IMR-90 (cell line): ENCODE results near the gene ANKLE2. TPM values are rescaled to one million over a fixed set of nuclear protein-coding genes. Genes with fewer than 3 reads are reported as not detected.

Experiments used
- ATAC-seq: fragments of 200-7000 bp; cut with Tn5 transposase; 2 replicates; pipeline ENCODE4 v1.9.1; 2020; ENCODE audit warnings: low read depth, mild to moderate bottlenecking, moderate library complexity
- BruUV-seq: library from RNA; stranded (reverse); fragments of 400-500 nt; replicated peaks from 2 replicates; lab custom pipeline; 2021; lab: Mats Ljungman, UMichigan
- CTCF ChIA-PET: fragments of 300-600 bp; formaldehyde crosslinking; extraction: SDS; loops from one replicate; lab custom pipeline; 2021; ENCODE audit warnings: antibody characterized with exemption; lab: Yijun Ruan, JAX
- POLR2A ChIA-PET: fragments of 300-600 bp; sonication (Branson Sonifier 250); formaldehyde crosslinking; loops from one replicate; lab custom pipeline; 2022; ENCODE audit warnings: antibody characterized with exemption; ENCODE audit not compliant: unreplicated experiment; lab: Charles Lee
- DNase-seq: peaks from one replicate; pipeline ENCODE4 v3.0.0; 2013
- H2AFZ ChIP-seq: replicated peaks from 2 replicates; pipeline ENCODE3; 2013; ENCODE audit warnings: low read length, mild to moderate bottlenecking; ENCODE audit not compliant: poor library complexity
- H2AK5ac ChIP-seq: 2 replicates; pipeline ENCODE4 v1.6.1; 2013; ENCODE audit warnings: low read depth, low read length, inconsistent platforms
- H2AK9ac ChIP-seq: replicated peaks from 2 replicates; pipeline ENCODE3; 2013; ENCODE audit warnings: mild to moderate bottlenecking, low read depth, low read length, moderate library complexity; ENCODE audit not compliant: poor library complexity
- H2BK120ac ChIP-seq: 2 replicates; pipeline ENCODE4 v1.6.1; 2013; ENCODE audit warnings: low read depth, low read length, inconsistent platforms
- H2BK15ac ChIP-seq: 3 replicates; pipeline ENCODE4 v1.6.1; 2013; ENCODE audit warnings: low read depth, low read length, inconsistent platforms
- H2BK20ac ChIP-seq: 2 replicates; pipeline ENCODE4 v1.6.1; 2013; ENCODE audit warnings: low read depth, mild to moderate bottlenecking, inconsistent platforms, low read length, moderate library complexity
- H2BK5ac ChIP-seq: 2 replicates; pipeline ENCODE4 v1.6.1; 2013; ENCODE audit warnings: mild to moderate bottlenecking, low read depth, low read length, inconsistent platforms; ENCODE audit not compliant: poor library complexity, severe bottlenecking
- H3K14ac ChIP-seq: replicated peaks from 2 replicates; pipeline ENCODE4 v1.6.1; 2013; ENCODE audit warnings: low read depth, low read length, inconsistent platforms
- H3K18ac ChIP-seq: 2 replicates; pipeline ENCODE4 v1.6.1; 2013; ENCODE audit warnings: low read depth, low read length, control low read depth
- H3K23ac ChIP-seq: 2 replicates; pipeline ENCODE4 v1.6.1; 2013; ENCODE audit warnings: low read depth, low read length, inconsistent platforms
- H3K27ac ChIP-seq: 2 replicates; pipeline ENCODE4 v1.5.1; 2013; ENCODE audit warnings: mild to moderate bottlenecking, control low read depth, low read length; ENCODE audit not compliant: insufficient read depth
- H3K27me3 ChIP-seq: 2 replicates; pipeline ENCODE4 v1.6.1; 2013; ENCODE audit warnings: low read length; ENCODE audit not compliant: control insufficient read depth, insufficient read depth
- H3K36me3 ChIP-seq: 2 replicates; pipeline ENCODE4 v1.6.1; 2013; ENCODE audit warnings: low read length, mixed read lengths; ENCODE audit not compliant: control insufficient read depth, insufficient read depth
- H3K4ac ChIP-seq: 2 replicates; pipeline ENCODE4 v1.6.1; 2013; ENCODE audit warnings: low read depth, low read length, inconsistent platforms
- H3K4me1 ChIP-seq: 2 replicates; pipeline ENCODE4 v1.6.1; 2013; ENCODE audit warnings: low read length, mixed read lengths; ENCODE audit not compliant: control insufficient read depth, insufficient read depth
- H3K4me2 ChIP-seq: 2 replicates; pipeline ENCODE4 v1.6.1; 2013; ENCODE audit warnings: low read depth, mild to moderate bottlenecking, control low read depth, low read length, moderate library complexity
- H3K4me3 ChIP-seq: 2 replicates; pipeline ENCODE4 v1.5.1; 2013; ENCODE audit warnings: low read depth, mild to moderate bottlenecking, control low read depth, low read length, moderate library complexity; ENCODE audit not compliant: insufficient read depth
- H3K56ac ChIP-seq: 2 replicates; pipeline ENCODE4 v1.6.1; 2013; ENCODE audit warnings: low read length, inconsistent platforms; ENCODE audit not compliant: insufficient read depth; ENCODE audit errors: extremely low read depth
- H3K79me1 ChIP-seq, 2 experiments: 2 replicates each; pipeline ENCODE4 v1.6.1; 2013; ENCODE audit warnings: low read length in 2 of 2, inconsistent platforms in 1 of 2, low read depth in 1 of 2
- H3K9ac ChIP-seq: 2 replicates; pipeline ENCODE4 v1.6.1; 2013; ENCODE audit warnings: low read depth, low read length, control low read depth
- H3K9me1 ChIP-seq: 2 replicates; pipeline ENCODE4 v1.6.1; 2013; ENCODE audit warnings: low read length, inconsistent platforms; ENCODE audit not compliant: insufficient read depth
- H3K9me3 ChIP-seq: 2 replicates; pipeline ENCODE4 v1.6.1; 2013; ENCODE audit warnings: low read length; ENCODE audit not compliant: control insufficient read depth, insufficient read depth
- H4K20me1 ChIP-seq: 2 replicates; pipeline ENCODE4 v1.6.1; 2013; ENCODE audit warnings: low read length, inconsistent platforms; ENCODE audit not compliant: insufficient read depth
- H4K5ac ChIP-seq: 2 replicates; pipeline ENCODE4 v1.6.1; 2013; ENCODE audit warnings: mild to moderate bottlenecking, low read depth, low read length, control low read depth
- H4K8ac ChIP-seq, 2 experiments: 2 replicates each; pipeline ENCODE4 v1.6.1; 2013; ENCODE audit warnings: low read depth in 2 of 2, low read length in 2 of 2, control low read depth in 1 of 2, inconsistent platforms in 1 of 2
- H4K91ac ChIP-seq: 2 replicates; pipeline ENCODE4 v1.6.1; 2013; ENCODE audit warnings: low read depth, low read length, inconsistent platforms; ENCODE audit not compliant: insufficient read depth
- CEBPB ChIP-seq: IDR thresholded peaks from 2 replicates; pipeline ENCODE4 v1.6.1; 2012; ENCODE audit warnings: low read depth, low read length, improper control_type of control experiment
- ELK1 ChIP-seq: fragments of 150-350 bp; IDR thresholded peaks from 2 replicates; pipeline ENCODE4 v1.6.1; 2016; ENCODE audit warnings: low read depth, mild to moderate bottlenecking, low read length, moderate library complexity, borderline replicate concordance
- MXI1 ChIP-seq: IDR thresholded peaks from 2 replicates; pipeline ENCODE4 v1.6.1; 2012; ENCODE audit warnings: low read depth, mild to moderate bottlenecking, low read length, moderate library complexity, borderline replicate concordance
- NFE2L2 ChIP-seq: fragments of 150-350 bp; IDR thresholded peaks from 2 replicates; pipeline ENCODE4 v1.6.1; 2016; ENCODE audit warnings: low read depth, mild to moderate bottlenecking, low read length
- RFX5 ChIP-seq: IDR thresholded peaks from 2 replicates; pipeline ENCODE4 v1.8.0; 2012; ENCODE audit warnings: low read depth, mild to moderate bottlenecking, low read length, moderate library complexity
- WGBS, 2 experiments: methylation state at CpG; one replicate each; pipeline versions ENCODE4 v1.1.5 to v1.1.7; 2013; ENCODE audit warnings: missing lambda C conversion rate in 2 of 2; ENCODE audit not compliant: insufficient read length in 1 of 2; ENCODE audit errors: extremely low coverage in 2 of 2; 5-methylcytosine and 5-hydroxymethylcytosine counted together
- dilution Hi-C: fragments of 300-500 bp; cut with HindIII; formaldehyde crosslinking; loops from one replicate; pipeline ENCODE4 v1.14.3; 2018; ENCODE audit warnings: low sequenced_read_pairs; ENCODE audit not compliant: unreplicated experiment
- in situ Hi-C: fragments of 300-500 bp; cut with MboI; formaldehyde crosslinking; loops from 3 replicates; pipeline ENCODE4 v1.14.3; 2019; ENCODE audit warnings: low sequenced_read_pairs, inconsistent platforms, mixed read lengths
- intact Hi-C: fragments of 100-400 bp; cut with micrococcal nuclease; formaldehyde crosslinking; loops from 2 replicates; pipeline ENCODE4 v1.10.0; 2022
- polyA plus RNA-seq, 3 experiments: library from polyadenylated mRNA; depleted of rRNA; stranded (reverse); fragments of >200 nt; gene quantifications; 2 replicates each; pipeline ENCODE4 v1.2.3, GENCODE V29; 2012; ENCODE audit warnings: low replicate concordance in 1 of 3
- total RNA-seq: library from RNA; depleted of rRNA; stranded (reverse); fragments of >200 nt; gene quantifications from 2 replicates; pipeline ENCODE4 v1.2.3, GENCODE V29; 2012

ANKLE2 gene
- total and polyA plus RNA-seq, 2 of the 4 experiments (the other 2 are of a cell fraction) = 63.4 to 82.4 TPM

GRCh38 chr12:132698341-132698740 lies 63.3 kb downstream of the ANKLE2 start:
- CTCF ChIA-PET = no interaction called here
- POLR2A ChIA-PET = no interaction called here
- no peak overlapping the region for H3K4ac ChIP-seq

More at GRCh38 chr12:132698341-132698740, 63.3 kb downstream of the ANKLE2 start:
- Histone ChIP-seq H3K4me1 (no peaks in the 10 kb centered on the region), H3K27ac (no peak overlapping the region), H3K9ac (no peak overlapping the region), H4K91ac (no peak overlapping the region), H3K9me3 (no peaks in the 10 kb centered on the region), H3K18ac (no peak overlapping the region), H2BK120ac (no peak overlapping the region), H3K4me3 (no peak overlapping the region), H3K23ac (no peak overlapping the region), H2BK15ac (no peak overlapping the region), H2BK5ac (no peak overlapping the region), H3K9me1 (peaks cover 5% of the 10 kb centered on the region; the same call in 1 of the 2 replicates), H2BK20ac (no peak overlapping the region), H2AK9ac (no peak overlapping the region), H3K27me3 (no peaks in the 10 kb centered on the region), H3K4me2 (no peak overlapping the region), H3K79me1 (peaks cover 0 to 6% of the 10 kb centered on the region in 2 experiments; a peak in 1 of 4 replicates), H3K36me3 (peaks cover 31% of the 10 kb centered on the region), H3K14ac (no peak overlapping the region), H3K56ac (no peak overlapping the region), H4K8ac (no peak overlapping the region), H4K5ac (no peak overlapping the region), H4K20me1 (no peaks in the 10 kb centered on the region), H2AFZ (no peak overlapping the region), H2AK5ac (no peak overlapping the region)
- no peak for DNase-seq
- in situ Hi-C loops (no loop called here), intact Hi-C loops (no loop called here), dilution Hi-C loops (no loop called here)
- ATAC-seq = no peak
- BruUV-seq = no TSS peak
- WGBS, 2 experiments = no CpG with 5 or more reads among the region's 5 CpGs
- TF ChIP-seq NFE2L2 = no peak
- TF ChIP-seq RFX5 = no peak
- no peak for TF ChIP-seq CEBPB
- TF ChIP-seq ELK1 = no peak
- TF ChIP-seq MXI1 = no peak
